GM12878 (cell line): ENCODE measurements around the gene COL1A1. TPM values are rescaled to one million over a fixed set of nuclear protein-coding genes. Genes with fewer than 3 reads are reported as not detected.

Source experiments
- ATF2 ChIP-seq: IDR thresholded peaks from 2 replicates; pipeline ENCODE4 v1.6.1; 2012; ENCODE audit warnings: low read length, inconsistent platforms
- BACH1 ChIP-seq: fragments of 450-650 bp; IDR thresholded peaks from 2 replicates; pipeline ENCODE4 v1.6.1; 2017; ENCODE audit warnings: mild to moderate bottlenecking, borderline replicate concordance
- BCL11A ChIP-seq: IDR thresholded peaks from 2 replicates; pipeline ENCODE4 v1.6.1; 2011; ENCODE audit warnings: low read depth, low read length
- BCLAF1 ChIP-seq: fragments of 450-650 bp; IDR thresholded peaks from 2 replicates; pipeline ENCODE4 v1.6.1; 2017; ENCODE audit warnings: antibody characterized with exemption, mild to moderate bottlenecking, moderate library complexity
- EED ChIP-seq: sonication (generic); IDR thresholded peaks from 2 replicates; pipeline ENCODE4 v1.6.1; 2016; ENCODE audit warnings: antibody characterized with exemption, low read depth
- EGR1 ChIP-seq, 2 experiments: IDR thresholded peaks; 1 replicate in 1 of 2; 2 replicates in 1 of 2; pipeline ENCODE4 v1.6.1; 2011 to 2012; ENCODE audit warnings: low read depth in 2 of 2, low read length in 2 of 2, borderline replicate concordance in 1 of 2, mild to moderate bottlenecking in 1 of 2, moderate library complexity in 1 of 2
- EP300 ChIP-seq, 2 experiments: fragments of 150-350 bp in 1 of 2; IDR thresholded peaks; 2 replicates each; pipeline ENCODE4 v1.6.1; 2011 to 2012; ENCODE audit warnings: low read depth in 2 of 2, low read length in 2 of 2, borderline replicate concordance in 1 of 2, improper control_type of control experiment in 1 of 2, inconsistent platforms in 1 of 2; ENCODE audit not compliant: control insufficient read depth in 1 of 2
- ESRRA ChIP-seq: IDR thresholded peaks from 2 replicates; pipeline ENCODE4 v1.6.1; 2012; ENCODE audit warnings: mild to moderate bottlenecking, low read length, improper control_type of control experiment
- IKZF2 ChIP-seq, 2 experiments: fragments of 450-650 bp; IDR thresholded peaks; 2 replicates each; pipeline ENCODE4 v1.6.1; 2017; ENCODE audit warnings: mild to moderate bottlenecking in 2 of 2, moderate library complexity in 2 of 2
- MAX ChIP-seq: IDR thresholded peaks from 2 replicates; pipeline ENCODE4 v1.6.1; 2012; ENCODE audit warnings: low read depth, low read length, improper control_type of control experiment
- MEF2B ChIP-seq: fragments of 450-650 bp; IDR thresholded peaks from 2 replicates; pipeline ENCODE4 v1.6.1; 2018; ENCODE audit warnings: mild to moderate bottlenecking, moderate library complexity; ENCODE audit not compliant: partially characterized antibody, poor library complexity, severe bottlenecking
- NR2F1 ChIP-seq: fragments of 450-650 bp; conservative IDR thresholded peaks from 2 replicates; pipeline ENCODE4 v1.6.1; 2017; ENCODE audit warnings: mild to moderate bottlenecking
- POU2F2 ChIP-seq: IDR thresholded peaks from 3 replicates; pipeline ENCODE4 v1.6.1; 2011; ENCODE audit warnings: low read depth, mild to moderate bottlenecking, low read length, borderline replicate concordance
- RB1 ChIP-seq: fragments of 450-650 bp; formaldehyde crosslinking; IDR thresholded peaks from 2 replicates; pipeline ENCODE4 v1.6.1; 2017; ENCODE audit warnings: mild to moderate bottlenecking, borderline replicate concordance
- SMARCA5 ChIP-seq: fragments of 450-650 bp; IDR thresholded peaks from 2 replicates; pipeline ENCODE4 v1.6.1; 2017; ENCODE audit warnings: mild to moderate bottlenecking
- SP1 ChIP-seq: IDR thresholded peaks from one replicate; pipeline ENCODE4 v1.6.1; 2011; ENCODE audit warnings: low read depth, low read length
- TCF12 ChIP-seq: IDR thresholded peaks from 2 replicates; pipeline ENCODE4 v1.6.1; 2011; ENCODE audit warnings: low read depth, mild to moderate bottlenecking, low read length
- ZNF687 ChIP-seq: fragments of 450-650 bp; IDR thresholded peaks from 2 replicates; pipeline ENCODE4 v1.6.1; 2017; ENCODE audit warnings: mild to moderate bottlenecking, moderate library complexity
- ZZZ3 ChIP-seq: IDR thresholded peaks from 2 replicates; pipeline ENCODE4 v1.6.1; 2011; ENCODE audit warnings: low read depth; ENCODE audit not compliant: control insufficient read depth, insufficient read length
- polyA plus RNA-seq, 11 experiments: library from polyadenylated mRNA; depleted of rRNA in 4 of 11; unstranded in 6 of 11; stranded (reverse) in 5 of 11; fragments of >200 nt; fragmentation: Nextera tagmentation in 4 of 11; fragmentation: Illumina TruSeq in 1 of 11; extraction: Ambion mirVana in 4 of 11; extraction: Trizol in 1 of 11; gene quantifications; 1 replicate in 1 of 11; 2 replicates in 10 of 11; pipeline versions ENCODE4 v1.2.1 to v1.2.3, GENCODE V29; 2011 to 2016; ENCODE audit warnings: inconsistent platforms in 2 of 11, missing spikeins in 2 of 11, low read depth in 1 of 11
- total RNA-seq, 4 experiments: library from RNA; depleted of rRNA in 3 of 4; stranded (reverse); fragments of >200 nt in 3 of 4; fragmentation: Illumina TruSeq in 1 of 4; extraction: Trizol in 1 of 4; gene quantifications; 2 replicates each; pipeline versions ENCODE4 v1.2.1 to v1.2.3, GENCODE V29; 2013 to 2021

Gene COL1A1
- total and polyA plus RNA-seq, 10 of the 15 experiments (the other 5 are each of a cell fraction or from before 2014, with no cell fraction given), result 0.18 to 7.7 (median 2.3) TPM

GRCh38 chr17:50154604-50155003, 46.8 kb downstream of the COL1A1 start (continued):
- TF ChIP-seq ATF2, result no peak
- TF ChIP-seq TCF12, result no peak
- TF ChIP-seq POU2F2, result peak; percentile 79; the same call in 1 of the 3 replicates
- no peak for TF ChIP-seq BCL11A
- no peak for TF ChIP-seq BACH1
- TF ChIP-seq SP1, result peak; percentile 29
- no peak for TF ChIP-seq SMARCA5
- TF ChIP-seq ZNF687, result peak; percentile 47; the same call in 1 of the 2 replicates
- peak in 1 of 2 experiments; percentile 76; a peak in 2 of 3 replicates for TF ChIP-seq EGR1 (IDR thresholded peaks at IDR 0.05; ENCODE audit: borderline replicate concordance in 1 of 2, low read depth in 2 of 2, low read length in 2 of 2)
- TF ChIP-seq ZZZ3, result no peak
- TF ChIP-seq EED, result no peak
- TF ChIP-seq MEF2B, result peak; percentile 20
- TF ChIP-seq RB1, result no peak
- TF ChIP-seq EP300 (IDR thresholded peaks at IDR 0.05; ENCODE audit: borderline replicate concordance in 1 of 2, control insufficient read depth in 1 of 2, low read depth in 2 of 2, low read length in 2 of 2), result no peak
- no peak for TF ChIP-seq IKZF2 (IDR thresholded peaks at IDR 0.05)
- no peak for TF ChIP-seq NR2F1
- peak; percentile 65 for TF ChIP-seq MAX
- no peak for TF ChIP-seq BCLAF1
- no peak for TF ChIP-seq ESRRA
